Bronchial epithelial cell (primary cell): ENCODE data around the gene ACADSB. TPM values are rescaled to one million over a fixed set of nuclear protein-coding genes. Genes with fewer than 3 reads are reported as not detected.

Experiments
- DNase-seq: peaks from one replicate; pipeline ENCODE4 v3.0.0-alpha.2; 2010; ENCODE audit warnings: low read depth
- FAIRE-seq: peaks from 2 replicates; lab custom pipeline; 2011; peaks lifted over from hg19 to GRCh38; lab: Jason Lieb, UNC
- H3K27me3 ChIP-seq: 2 replicates; pipeline ENCODE4 v1.5.1; 2011; ENCODE audit warnings: low read length; ENCODE audit not compliant: control insufficient read depth, insufficient read depth
- H3K36me3 ChIP-seq: 2 replicates; pipeline ENCODE4 v1.5.1; 2011; ENCODE audit warnings: low read length; ENCODE audit not compliant: control insufficient read depth, insufficient read depth
- H3K4me3 ChIP-seq: 2 replicates; pipeline ENCODE4 v1.5.1; 2011; ENCODE audit warnings: mild to moderate bottlenecking, low read depth, low read length, control low read depth
- total RNA-seq: library from RNA; depleted of rRNA; stranded (reverse); fragments of >200 nt; gene quantifications from 2 replicates; pipeline ENCODE4 v1.2.1, GENCODE V29; 2014
- TF ChIP-seq, protein P1 (sequence below): IDR thresholded peaks from 2 replicates; pipeline ENCODE4 v1.5.1; 2011; ENCODE audit warnings: mild to moderate bottlenecking, moderate library complexity, low read length, control low read depth, inconsistent platforms; ENCODE audit not compliant: insufficient read depth, severe bottlenecking

ACADSB gene
- total RNA-seq, 1 donor from 2014 or later: 3.4 TPM

- FAIRE-seq (no peak), DNase-seq (no peak)
- no peak overlapping the region for H3K4me3 ChIP-seq
- no peaks in the 10 kb centered on the region for H3K27me3 ChIP-seq
- H3K36me3 ChIP-seq: no peaks in the 10 kb centered on the region
- TF ChIP-seq, protein P1, sequence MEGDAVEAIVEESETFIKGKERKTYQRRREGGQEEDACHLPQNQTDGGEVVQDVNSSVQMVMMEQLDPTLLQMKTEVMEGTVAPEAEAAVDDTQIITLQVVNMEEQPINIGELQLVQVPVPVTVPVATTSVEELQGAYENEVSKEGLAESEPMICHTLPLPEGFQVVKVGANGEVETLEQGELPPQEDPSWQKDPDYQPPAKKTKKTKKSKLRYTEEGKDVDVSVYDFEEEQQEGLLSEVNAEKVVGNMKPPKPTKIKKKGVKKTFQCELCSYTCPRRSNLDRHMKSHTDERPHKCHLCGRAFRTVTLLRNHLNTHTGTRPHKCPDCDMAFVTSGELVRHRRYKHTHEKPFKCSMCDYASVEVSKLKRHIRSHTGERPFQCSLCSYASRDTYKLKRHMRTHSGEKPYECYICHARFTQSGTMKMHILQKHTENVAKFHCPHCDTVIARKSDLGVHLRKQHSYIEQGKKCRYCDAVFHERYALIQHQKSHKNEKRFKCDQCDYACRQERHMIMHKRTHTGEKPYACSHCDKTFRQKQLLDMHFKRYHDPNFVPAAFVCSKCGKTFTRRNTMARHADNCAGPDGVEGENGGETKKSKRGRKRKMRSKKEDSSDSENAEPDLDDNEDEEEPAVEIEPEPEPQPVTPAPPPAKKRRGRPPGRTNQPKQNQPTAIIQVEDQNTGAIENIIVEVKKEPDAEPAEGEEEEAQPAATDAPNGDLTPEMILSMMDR: no peak
Observed at GRCh38 chr10:123096452-123096851, 87.6 kb downstream of the ACADSB start.

DNA sequence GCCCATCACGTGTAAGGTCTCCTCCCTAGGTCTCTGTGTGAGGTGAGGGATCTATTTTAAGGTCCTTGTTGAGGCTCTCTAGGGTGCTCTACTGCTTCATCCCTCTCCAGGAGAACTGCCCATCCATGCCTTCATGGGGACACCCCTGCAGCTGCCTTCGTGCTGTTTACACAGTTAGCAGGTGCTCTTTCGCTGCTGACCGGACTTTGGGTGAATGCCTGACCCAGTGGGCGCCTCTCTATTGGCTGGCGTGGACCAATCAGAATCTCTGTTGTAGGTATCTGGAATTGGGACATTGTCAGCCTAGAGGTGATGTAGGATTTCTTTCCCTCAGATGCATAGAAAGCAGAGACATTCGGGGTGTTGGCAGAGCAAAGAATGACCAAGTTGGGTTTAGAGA is 88.2 kb downstream of the ACADSB start:
- no peak for DNase-seq
- Histone ChIP-seq H3K36me3 (no peaks in the 10 kb centered on the region), H3K27me3 (no peaks in the 10 kb centered on the region), H3K4me3 (no peak overlapping the region)
- no peak for FAIRE-seq
- TF ChIP-seq, protein P1: no peak

DNA sequence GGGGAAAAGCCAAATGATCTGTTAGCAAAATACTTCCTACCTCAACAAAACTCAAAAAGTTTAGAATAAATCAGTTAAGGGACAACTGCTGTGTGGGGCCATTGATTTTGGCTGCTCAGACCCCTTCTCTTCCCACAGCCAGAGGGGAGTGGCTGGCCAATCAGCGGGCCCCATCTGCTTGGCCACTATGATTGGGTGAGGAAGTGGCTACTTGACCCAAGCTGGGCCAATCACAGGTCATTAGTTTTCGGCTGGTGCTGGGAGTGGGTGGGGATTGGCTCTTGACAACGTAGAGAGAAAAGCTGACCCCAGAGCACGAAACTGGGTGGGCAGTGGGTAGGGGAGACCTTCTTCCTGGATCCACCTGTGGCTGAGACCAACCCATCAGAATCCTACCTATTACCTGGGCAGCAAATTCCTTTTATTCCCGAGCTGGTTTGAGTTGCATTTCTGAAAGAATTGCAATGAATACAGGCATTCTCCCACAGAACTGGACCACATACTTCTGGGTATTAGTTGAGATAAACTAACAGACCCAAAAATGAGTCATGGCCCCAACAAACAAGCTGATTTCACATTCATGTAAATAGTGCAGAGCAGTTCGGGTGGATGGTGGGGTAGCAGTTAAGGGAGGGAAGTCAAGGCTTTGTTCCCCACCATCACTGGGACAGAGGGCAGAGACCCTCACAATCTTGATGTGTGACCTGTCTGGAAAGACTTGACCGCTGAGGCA is 91.4 kb downstream of the ACADSB start:
- no peaks in the 10 kb centered on the region for H3K27me3 ChIP-seq
- no peak for FAIRE-seq
- peak; percentile 13 for DNase-seq
- H3K4me3 ChIP-seq: no peak overlapping the region
- no peaks in the 10 kb centered on the region for H3K36me3 ChIP-seq
- TF ChIP-seq, protein P1: no peak

GRCh38 chr10:123101872-123102271 is 93.1 kb downstream of the ACADSB start:
- H3K36me3 ChIP-seq: no peaks in the 10 kb centered on the region
- FAIRE-seq: no peak
- H3K27me3 ChIP-seq: no peaks in the 10 kb centered on the region
- TF ChIP-seq, protein P1: no peak
- no peak overlapping the region for H3K4me3 ChIP-seq
- no peak for DNase-seq

GRCh38 chr10:123102673-123103072 is 93.9 kb downstream of the ACADSB start:
- FAIRE-seq: no peak

More at GRCh38 chr10:123102673-123103072, 93.9 kb downstream of the ACADSB start:
- TF ChIP-seq, protein P1: no peak
- no peaks in the 10 kb centered on the region for H3K36me3 ChIP-seq
- no peak overlapping the region for H3K4me3 ChIP-seq
- DNase-seq: no peak
- no peaks in the 10 kb centered on the region for H3K27me3 ChIP-seq
